Endothelial cell of umbilical vein (primary cell): ENCODE measurements around the gene CNTN6. TPM values are rescaled to one million over a fixed set of nuclear protein-coding genes. Genes with fewer than 3 reads are reported as not detected.

Experiments used
- BruUV-seq: library from RNA; stranded (reverse); fragments of 400-500 nt; replicated peaks from 2 replicates; lab custom pipeline; 2021; lab: Mats Ljungman, UMichigan
- CTCF ChIA-PET: fragments of 300-600, 350-600 bp; sonication (Branson Sonifier 250); formaldehyde crosslinking; loops from one replicate; lab custom pipeline; 2021; ENCODE audit warnings: antibody characterized with exemption, inconsistent platforms; lab: Charles Lee
- POLR2A ChIA-PET: fragments of 300-600, 350-600 bp; sonication (Branson Sonifier 250); formaldehyde crosslinking; loops from one replicate; lab custom pipeline; 2021; ENCODE audit warnings: antibody characterized with exemption, inconsistent platforms; lab: Charles Lee
- DNase-seq: peaks from one replicate; pipeline ENCODE4 v3.0.0-alpha.2; 2011; ENCODE audit warnings: low read depth, low spot score
- FAIRE-seq: peaks from 2 replicates; lab custom pipeline; 2011; peaks lifted over from hg19 to GRCh38; lab: Jason Lieb, UNC
- H2AFZ ChIP-seq: 2 replicates; pipeline ENCODE4 v1.6.0; 2012; ENCODE audit warnings: low read depth, low read length, control low read depth, inconsistent platforms
- H3K27ac ChIP-seq: 2 replicates; pipeline ENCODE4 v1.5.1; 2011; ENCODE audit warnings: low read depth, mild to moderate bottlenecking, control low read depth, low read length, moderate library complexity; ENCODE audit not compliant: insufficient read depth
- H3K27me3 ChIP-seq, 2 experiments: 2 replicates each; pipeline versions ENCODE4 v1.6.0 to v1.6.1; 2011; ENCODE audit warnings: low read length in 2 of 2, mixed read lengths in 1 of 2; ENCODE audit not compliant: control insufficient read depth in 2 of 2, insufficient read depth in 2 of 2
- H3K36me3 ChIP-seq, 2 experiments: 2 replicates in 1 of 2; 3 replicates in 1 of 2; pipeline ENCODE4 v1.5.1; 2011; ENCODE audit warnings: low read length in 2 of 2, mild to moderate bottlenecking in 1 of 2, moderate library complexity in 1 of 2; ENCODE audit not compliant: control insufficient read depth in 2 of 2, insufficient read depth in 2 of 2; ENCODE audit errors: extremely low read depth in 1 of 2
- H3K4me1 ChIP-seq: 3 replicates; pipeline ENCODE4 v1.5.1; 2011; ENCODE audit warnings: mild to moderate bottlenecking, low read length; ENCODE audit not compliant: control insufficient read depth, insufficient read depth; ENCODE audit errors: extremely low read depth
- H3K4me2 ChIP-seq: 2 replicates; pipeline ENCODE4 v1.6.1; 2011; ENCODE audit warnings: low read length, control low read depth, mixed read lengths; ENCODE audit not compliant: insufficient read depth
- H3K4me3 ChIP-seq, 3 experiments: fragments of 200-600 bp in 1 of 3; sonication (generic), shearing (Covaris generic) in 1 of 3; replicated peaks in 1 of 3; 2 replicates each; pipeline ENCODE4 v1.5.1; 2011 to 2016; ENCODE audit warnings: control low read depth in 3 of 3, low read length in 3 of 3, mild to moderate bottlenecking in 2 of 3, inconsistent platforms in 1 of 3, low read depth in 1 of 3, moderate library complexity in 1 of 3; ENCODE audit not compliant: insufficient read depth in 1 of 3
- H3K79me2 ChIP-seq: 2 replicates; pipeline ENCODE4 v1.6.0; 2012; ENCODE audit warnings: low read length, inconsistent platforms; ENCODE audit not compliant: control insufficient read depth, insufficient read depth
- H3K9ac ChIP-seq: replicated peaks from 2 replicates; pipeline ENCODE3; 2011; ENCODE audit warnings: low read length, control low read depth; ENCODE audit not compliant: insufficient read depth; ENCODE audit errors: extremely low read depth
- H3K9me1 ChIP-seq: replicated peaks from 3 replicates; pipeline ENCODE4 v1.6.0; 2011; ENCODE audit warnings: mild to moderate bottlenecking, low read length; ENCODE audit not compliant: control insufficient read depth, insufficient read depth; ENCODE audit errors: extremely low read depth
- H3K9me3 ChIP-seq: replicated peaks from 2 replicates; pipeline ENCODE4 v1.5.1; 2012; ENCODE audit warnings: low read length, inconsistent platforms; ENCODE audit not compliant: control insufficient read depth, insufficient read depth
- H4K20me1 ChIP-seq: replicated peaks from 2 replicates; pipeline ENCODE3; 2011; ENCODE audit warnings: mild to moderate bottlenecking, low read length; ENCODE audit not compliant: control insufficient read depth, insufficient read depth; ENCODE audit errors: extremely low read depth
- CTCF ChIP-seq, 2 donors: IDR thresholded peaks; 1 replicate in 1 of 2; 2 replicates in 1 of 2; pipeline ENCODE4 v1.5.1; 2011; ENCODE audit warnings: low read length in 2 of 2, mild to moderate bottlenecking in 2 of 2, moderate library complexity in 2 of 2, control low read depth in 1 of 2, inconsistent platforms in 1 of 2, low read depth in 1 of 2; ENCODE audit not compliant: insufficient read depth in 1 of 2; ENCODE audit errors: extremely low read depth in 1 of 2
- EZH2 ChIP-seq: IDR thresholded peaks from 2 replicates; pipeline ENCODE4 v1.6.1; 2012; ENCODE audit warnings: borderline replicate concordance, low read depth, mild to moderate bottlenecking, moderate library complexity, low read length, inconsistent platforms; ENCODE audit not compliant: severe bottlenecking
- GATA2 ChIP-seq: IDR thresholded peaks from 2 replicates; pipeline ENCODE4 v1.7.0; 2011; ENCODE audit warnings: low read depth, mild to moderate bottlenecking, moderate library complexity, mixed read lengths, low read length; ENCODE audit not compliant: insufficient read length, insufficient read depth
- JUN ChIP-seq: IDR thresholded peaks from 2 replicates; pipeline ENCODE4 v1.6.1; 2011; ENCODE audit warnings: borderline replicate concordance, low read depth; ENCODE audit not compliant: insufficient read length, insufficient read depth
- MAX ChIP-seq: IDR thresholded peaks from 2 replicates; pipeline ENCODE4 v1.6.1; 2011; ENCODE audit not compliant: insufficient read depth, insufficient read length
- MYC ChIP-seq: IDR thresholded peaks from one replicate; pipeline ENCODE4 v1.6.1; 2011; ENCODE audit warnings: mild to moderate bottlenecking, low read depth, low read length
- POLR2A ChIP-seq: IDR thresholded peaks from 2 replicates; pipeline ENCODE4 v1.6.1; 2012; ENCODE audit warnings: low read depth, mild to moderate bottlenecking, control low read depth, low read length
- POLR2AphosphoS5 ChIP-seq: IDR thresholded peaks from 2 replicates; pipeline ENCODE4 v1.6.1; 2012; ENCODE audit warnings: low read depth, mild to moderate bottlenecking, control low read depth, low read length, moderate library complexity; ENCODE audit not compliant: insufficient read depth
- dilution Hi-C: fragments of 300-500 bp; cut with MboI; formaldehyde crosslinking; loops from one replicate; pipeline ENCODE4 v1.15.0; 2019; ENCODE audit warnings: low sequenced_read_pairs; ENCODE audit not compliant: extremely low pct_ligation_motif_present
- intact Hi-C: fragments of 100-400 bp; cut with micrococcal nuclease; formaldehyde crosslinking; loops from one replicate; pipeline ENCODE4 v1.10.0; 2022
- polyA plus RNA-seq, 4 experiments: library from polyadenylated mRNA; depleted of rRNA in 3 of 4; stranded (reverse) in 3 of 4; unstranded in 1 of 4; fragments of >200 nt; gene quantifications; 2 replicates each; pipeline versions ENCODE4 v1.2.1 to v1.2.3, GENCODE V29; 2011 to 2012; ENCODE audit warnings: missing spikeins in 1 of 4
- total RNA-seq: library from RNA; stranded (reverse); gene quantifications from 2 replicates; pipeline ENCODE4 v1.2.3, GENCODE V29; 2021

The CNTN6 gene
- total and polyA plus RNA-seq, 2 donors (not counting 3 experiments of a cell fraction or from before 2014, with no cell fraction given): not detected

GRCh38 chr3:1183320-1184048, 90.7 kb downstream of the CNTN6 start:
- ChIA-PET POLR2A (no interaction called here), CTCF (no interaction called here)
- H4K20me1 ChIP-seq: no peaks in the 10 kb centered on the region
- FAIRE-seq (no peak), DNase-seq (no peak)
- H3K4me1 ChIP-seq: no peaks in the 10 kb centered on the region
- dilution Hi-C loops (no loop called here), intact Hi-C loops (no loop called here)
- H3K79me2 ChIP-seq: no peaks in the 10 kb centered on the region
- no peak for TF ChIP-seq GATA2
- no peak for TF ChIP-seq MAX
- no peak for TF ChIP-seq CTCF (IDR thresholded peaks at IDR 0.05; ENCODE audit: extremely low read depth in 1 of 2, insufficient read depth in 1 of 2, low read depth in 1 of 2, low read length in 2 of 2)
- no peak for TF ChIP-seq POLR2AphosphoS5
- TF ChIP-seq EZH2: no peak
- no peak for TF ChIP-seq POLR2A
- no peak for TF ChIP-seq MYC
- TF ChIP-seq JUN: no peak
- H3K9me1 ChIP-seq: no peaks in the 10 kb centered on the region
- no TSS peak for BruUV-seq
- H3K27me3 ChIP-seq: no peaks in the 10 kb centered on the region
- H3K27ac ChIP-seq: no peak overlapping the region
- H3K9me3 ChIP-seq: peaks cover 2% of the 10 kb centered on the region
- H3K4me2 ChIP-seq: no peak overlapping the region
- no peak overlapping the region for H3K9ac ChIP-seq
- H3K4me3 ChIP-seq: no peak overlapping the region
- no peak overlapping the region for H2AFZ ChIP-seq
- H3K36me3 ChIP-seq: no peaks in the 10 kb centered on the region
